GM12873 (cell line): Measurements from ENCODE around the gene PRG2.

Experiments
- TF ChIP-seq, protein P1 (sequence below): IDR thresholded peaks from 2 replicates; pipeline ENCODE4 v1.5.1; 2012; ENCODE audit warnings: low read depth, mild to moderate bottlenecking, moderate library complexity, low read length, control low read depth; ENCODE audit not compliant: insufficient read depth; ENCODE audit errors: missing control alignments

PRG2 gene

DNA sequence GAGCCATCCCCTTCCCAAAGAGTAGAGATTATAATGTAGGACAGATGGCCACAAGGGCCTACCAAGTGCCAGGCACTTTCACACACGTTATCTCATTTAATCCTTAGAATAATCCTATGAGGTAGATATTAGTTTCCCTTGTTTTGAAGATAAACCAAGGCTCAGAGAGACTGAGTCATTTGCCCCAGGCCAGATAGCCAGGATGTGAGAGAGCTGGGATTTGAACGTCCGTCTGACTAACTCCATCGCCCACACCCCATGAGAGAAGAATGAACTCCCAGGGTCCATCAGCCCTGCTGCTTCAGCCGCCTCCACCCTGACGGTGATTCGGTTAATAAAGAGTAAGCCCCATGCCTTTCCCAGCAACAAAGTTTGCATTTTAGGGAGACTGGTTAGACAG, 20.2 kb downstream of the PRG2 start:
- TF ChIP-seq, protein P1, sequence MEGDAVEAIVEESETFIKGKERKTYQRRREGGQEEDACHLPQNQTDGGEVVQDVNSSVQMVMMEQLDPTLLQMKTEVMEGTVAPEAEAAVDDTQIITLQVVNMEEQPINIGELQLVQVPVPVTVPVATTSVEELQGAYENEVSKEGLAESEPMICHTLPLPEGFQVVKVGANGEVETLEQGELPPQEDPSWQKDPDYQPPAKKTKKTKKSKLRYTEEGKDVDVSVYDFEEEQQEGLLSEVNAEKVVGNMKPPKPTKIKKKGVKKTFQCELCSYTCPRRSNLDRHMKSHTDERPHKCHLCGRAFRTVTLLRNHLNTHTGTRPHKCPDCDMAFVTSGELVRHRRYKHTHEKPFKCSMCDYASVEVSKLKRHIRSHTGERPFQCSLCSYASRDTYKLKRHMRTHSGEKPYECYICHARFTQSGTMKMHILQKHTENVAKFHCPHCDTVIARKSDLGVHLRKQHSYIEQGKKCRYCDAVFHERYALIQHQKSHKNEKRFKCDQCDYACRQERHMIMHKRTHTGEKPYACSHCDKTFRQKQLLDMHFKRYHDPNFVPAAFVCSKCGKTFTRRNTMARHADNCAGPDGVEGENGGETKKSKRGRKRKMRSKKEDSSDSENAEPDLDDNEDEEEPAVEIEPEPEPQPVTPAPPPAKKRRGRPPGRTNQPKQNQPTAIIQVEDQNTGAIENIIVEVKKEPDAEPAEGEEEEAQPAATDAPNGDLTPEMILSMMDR: no peak

- TF ChIP-seq, protein P1: no peak
Measured at GRCh38 chr11:57368845-57369232, 21.6 kb downstream of the PRG2 start.

GRCh38 chr11:57368106-57368844, 22.2 kb downstream of the PRG2 start:
- TF ChIP-seq, protein P1: no peak

DNA sequence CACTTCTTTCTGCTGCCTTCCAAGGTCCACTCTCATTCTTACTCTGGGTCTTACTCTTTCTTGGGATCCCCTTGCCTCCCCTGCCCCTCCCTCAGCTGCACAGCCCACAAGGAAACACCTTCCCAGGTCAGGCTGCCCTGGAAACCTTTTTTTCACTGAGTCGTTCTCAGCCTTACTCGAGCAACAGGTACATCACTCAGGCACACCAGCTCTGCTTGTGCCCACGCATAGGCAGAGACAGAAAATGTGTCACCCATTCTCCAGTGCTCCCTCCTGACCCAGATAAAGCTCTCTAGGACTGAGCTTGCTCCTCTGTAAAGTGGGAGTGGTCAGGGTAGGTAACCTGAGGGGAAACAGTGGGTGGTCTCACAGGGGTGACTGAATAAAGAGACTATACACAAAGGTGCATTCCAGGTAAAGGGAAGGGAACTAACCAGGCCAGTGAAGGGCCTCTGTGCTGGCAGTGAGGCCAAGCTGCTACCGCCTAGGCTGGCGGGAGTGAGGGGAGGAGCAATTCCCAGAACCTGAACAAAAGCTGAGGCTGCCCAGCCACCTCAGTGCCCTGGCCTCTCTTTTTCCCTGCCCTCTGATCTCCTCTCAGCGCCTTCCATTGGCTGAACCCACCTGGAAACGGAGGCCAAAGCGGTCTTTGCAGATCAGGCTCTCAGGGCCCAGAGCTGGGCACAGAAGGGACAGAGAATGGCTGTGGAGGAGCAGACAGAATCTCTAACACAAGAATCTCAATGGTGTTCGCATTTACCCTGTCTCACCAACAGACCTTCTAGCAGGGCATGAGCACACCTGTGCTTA, 25.4 kb downstream of the PRG2 start:
- TF ChIP-seq, protein P1: no peak

- TF ChIP-seq, protein P1: no peak
Measured at GRCh38 chr11:57363131-57364080, 27.0 kb downstream of the PRG2 start.

DNA sequence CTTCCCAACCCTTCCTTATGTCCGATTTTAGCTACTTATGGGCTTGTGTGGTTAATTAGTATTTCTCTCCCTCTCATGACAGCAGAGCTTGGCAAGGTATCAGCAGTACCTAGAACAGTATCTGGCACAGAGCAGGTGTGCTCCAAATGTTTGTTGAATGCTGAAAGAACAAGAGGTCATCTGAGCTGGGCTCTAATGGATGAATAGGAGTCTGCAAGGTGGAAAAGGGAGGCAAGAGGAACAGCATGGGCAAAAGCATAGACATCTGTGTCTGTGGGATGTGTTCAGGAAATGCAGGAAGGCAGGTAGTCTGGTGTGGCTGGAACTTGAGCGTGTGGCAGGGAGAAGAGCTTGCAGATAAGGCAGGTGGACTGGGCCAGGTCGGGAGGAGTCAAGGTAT, 28.5 kb downstream of the PRG2 start:
- TF ChIP-seq, protein P1: no peak
